HEK293T (cell line): ENCODE data around the gene FAM171A1.

Experiments
- CTBP1 ChIP-seq: fragments of 450-650 bp; IDR thresholded peaks from 2 replicates; pipeline ENCODE4 v1.6.1; 2016; ENCODE audit warnings: borderline replicate concordance
- FOXA1 ChIP-seq: fragments of 450-650 bp; IDR thresholded peaks from 2 replicates; pipeline ENCODE4 v1.6.1; 2016; ENCODE audit warnings: mild to moderate bottlenecking
- HDGF ChIP-seq: fragments of 450-650 bp; IDR thresholded peaks from 2 replicates; pipeline ENCODE4 v1.6.1; 2017; ENCODE audit warnings: antibody characterized with exemption, borderline replicate concordance
- SP1 ChIP-seq: fragments of 450-650 bp; IDR thresholded peaks from 2 replicates; pipeline ENCODE4 v1.6.1; 2017

GRCh38 chr10:15329437-15329836 lies 41.7 kb downstream of the FAM171A1 start:
- TF ChIP-seq FOXA1 (no peak), HDGF (no peak), SP1 (no peak), CTBP1 (no peak)
